HG03280 (cell line): ENCODE results near the gene PSAPL1.
"Not testable (repeated sequence)": the region's sequence is repeated elsewhere in the genome, so short reads cannot be mapped to it uniquely, and the experiment has no call there.

Experiments
- ATAC-seq: cut with Tn5 transposase; IDR thresholded peaks from one replicate; pipeline ENCODE4 v1.9.1; 2021; ENCODE audit warnings: mild to moderate bottlenecking, moderate library complexity; ENCODE audit not compliant: unreplicated experiment

PSAPL1 gene

DNA sequence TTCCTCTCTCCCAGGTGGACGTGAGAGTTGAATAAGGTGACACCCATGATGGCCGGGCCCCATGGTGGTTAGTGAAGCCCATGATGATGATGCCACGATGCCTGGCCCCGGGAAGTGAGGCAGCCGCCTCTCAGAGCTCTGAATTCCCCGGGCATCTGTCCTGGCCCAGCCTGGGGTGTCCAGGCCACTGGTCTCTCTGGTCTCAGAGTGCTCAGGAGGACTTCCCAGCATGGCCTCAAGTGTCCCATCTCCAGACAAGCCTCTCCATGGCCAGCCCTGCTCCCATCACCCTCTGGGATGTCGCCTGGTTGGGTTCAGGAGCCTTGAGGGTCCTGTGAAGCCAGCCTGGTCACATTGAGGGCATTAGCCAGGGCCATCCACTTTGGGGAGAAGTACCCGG is 24.7 kb upstream of the PSAPL1 start:
- no peak for ATAC-seq

DNA sequence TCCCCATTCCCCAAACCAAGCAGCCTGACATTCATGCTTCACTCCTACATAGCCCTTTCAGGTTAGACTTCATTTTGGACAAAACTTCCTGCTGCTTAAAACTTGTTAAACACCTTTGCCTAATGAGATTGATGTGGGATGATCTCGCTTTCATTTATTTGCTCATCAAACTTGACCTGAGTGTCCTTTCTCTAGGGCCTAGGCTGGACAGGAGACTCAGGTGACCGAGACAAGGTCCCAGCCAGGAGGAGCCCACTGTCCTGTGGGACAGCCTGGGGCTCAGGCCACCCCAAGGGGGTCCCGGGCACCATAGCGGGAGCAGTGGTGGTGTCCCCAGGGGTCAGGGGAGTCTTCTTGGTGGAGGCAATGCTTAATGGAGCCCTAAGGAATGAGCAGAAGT is 23.7 kb upstream of the PSAPL1 start:
- no peak for ATAC-seq

DNA sequence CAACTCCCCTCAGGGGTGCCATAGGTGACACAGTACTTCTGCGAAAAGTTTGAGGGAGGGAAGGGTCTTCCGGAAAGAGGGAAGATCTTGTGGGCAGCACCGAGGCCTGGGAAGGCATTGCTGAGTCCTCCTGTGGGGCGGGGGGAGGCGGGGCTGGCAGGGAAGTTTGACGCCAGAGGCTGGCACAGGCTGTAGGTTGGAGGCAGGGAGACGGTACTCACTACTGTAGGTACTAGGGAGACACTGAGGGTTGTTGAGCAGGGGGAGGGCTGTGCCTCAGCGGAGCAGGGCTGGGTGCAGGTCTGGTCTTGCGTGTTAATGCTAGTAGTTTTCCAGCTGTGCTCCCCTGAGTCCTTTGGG is 23.3 kb upstream of the PSAPL1 start:
- ATAC-seq, result no peak

DNA sequence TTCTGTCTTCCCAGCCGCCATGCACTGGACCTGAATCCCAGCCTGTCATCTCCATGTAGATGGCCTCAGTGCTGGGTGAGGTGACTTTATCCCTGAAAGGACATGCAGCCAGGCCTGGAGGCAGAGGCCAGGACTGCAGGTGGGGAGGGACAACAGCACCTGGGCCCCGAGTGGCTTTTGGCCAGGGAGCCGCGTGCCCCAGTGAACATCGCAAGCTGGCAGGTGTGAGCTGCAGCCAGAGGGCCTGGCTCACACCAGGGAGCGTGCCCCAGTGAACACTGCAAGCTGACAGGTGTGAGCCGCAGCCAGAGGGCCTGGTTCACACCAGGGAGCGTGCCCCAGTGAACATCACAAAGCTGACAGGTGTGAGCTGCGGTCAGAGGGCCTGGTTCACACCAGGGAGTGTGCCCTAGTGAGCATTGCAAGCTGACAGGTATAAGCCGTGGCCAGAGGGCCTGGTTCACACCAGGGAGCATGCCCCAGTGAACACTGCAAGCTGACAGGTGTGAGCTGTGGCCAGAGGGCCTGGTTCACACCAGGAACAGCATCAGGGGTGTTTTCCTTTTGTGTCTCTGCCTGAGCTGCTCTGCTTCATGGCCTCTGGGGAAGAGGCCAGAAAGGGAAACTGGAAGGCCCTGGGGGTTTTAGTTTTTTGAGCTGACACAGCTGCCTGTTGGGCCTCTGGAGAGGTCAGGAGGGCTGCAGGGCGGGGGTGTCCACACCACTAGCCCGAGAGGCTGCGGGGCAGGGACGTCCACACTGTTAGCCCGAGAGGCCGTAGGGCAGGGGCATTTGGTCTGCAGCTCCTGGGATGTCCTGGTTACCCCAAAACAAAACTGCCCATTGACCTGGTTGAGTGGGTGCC is 22.7 kb upstream of the PSAPL1 start:
- no peak for ATAC-seq

DNA sequence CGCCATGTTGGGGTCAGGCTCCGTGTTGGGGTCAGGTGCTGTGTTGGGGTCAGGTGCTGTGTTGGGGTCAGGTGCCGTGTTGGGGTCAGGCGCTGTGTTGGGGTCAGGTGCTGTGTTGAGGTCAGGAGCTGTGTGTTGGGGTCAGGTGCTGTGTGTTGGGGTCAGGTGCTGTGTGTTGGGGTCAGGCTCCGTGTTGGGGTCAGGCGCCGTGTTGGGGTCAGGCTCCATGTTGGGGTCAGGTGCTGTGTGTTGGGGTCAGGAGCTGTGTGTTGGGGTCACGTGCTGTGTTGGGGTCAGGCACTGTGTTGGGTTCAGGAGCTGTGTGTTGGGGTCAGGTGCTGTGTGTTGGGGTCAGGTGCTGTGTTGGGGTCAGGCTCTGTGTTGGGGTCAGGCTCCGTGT is 18.1 kb upstream of the PSAPL1 start:
- not testable (repeated sequence) for ATAC-seq

DNA sequence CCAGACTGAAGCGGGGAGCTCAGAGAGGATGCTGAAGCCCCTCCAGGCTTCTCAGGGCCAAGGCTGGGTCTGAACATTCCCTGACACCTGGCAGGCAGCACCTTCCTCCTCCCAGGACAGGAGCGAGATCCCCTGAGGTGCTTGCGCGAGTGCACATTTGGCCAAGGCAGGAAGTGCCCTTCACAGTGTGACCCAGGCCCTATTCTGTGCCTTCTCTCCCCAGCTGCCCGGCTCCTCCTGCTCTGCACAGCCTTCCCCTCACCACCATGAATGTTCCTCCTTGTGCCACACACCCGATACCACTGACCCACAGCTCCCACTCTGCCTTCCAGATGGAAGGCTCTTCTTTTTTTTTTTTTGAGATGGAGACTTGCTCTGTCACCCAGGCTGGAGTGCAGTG is 17.1 kb upstream of the PSAPL1 start:
- ATAC-seq, result no peak

DNA sequence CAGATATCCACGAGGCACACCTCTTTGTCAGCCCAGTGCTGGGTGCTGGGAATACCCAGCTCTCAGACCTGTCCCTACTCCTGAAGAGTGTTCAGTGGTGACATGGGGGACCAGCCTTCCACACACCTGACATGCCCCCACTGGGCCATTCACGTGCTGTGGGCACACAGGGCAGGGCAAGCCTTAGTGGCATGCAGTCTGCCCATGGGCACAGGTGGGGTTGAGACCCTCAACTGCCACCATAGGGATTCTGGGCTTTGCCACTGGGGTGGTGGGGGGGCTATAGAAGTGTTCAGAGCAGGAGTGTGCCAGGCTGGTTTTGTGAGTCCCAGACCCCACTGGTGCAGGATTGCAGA is 16.7 kb upstream of the PSAPL1 start:
- no peak for ATAC-seq

DNA sequence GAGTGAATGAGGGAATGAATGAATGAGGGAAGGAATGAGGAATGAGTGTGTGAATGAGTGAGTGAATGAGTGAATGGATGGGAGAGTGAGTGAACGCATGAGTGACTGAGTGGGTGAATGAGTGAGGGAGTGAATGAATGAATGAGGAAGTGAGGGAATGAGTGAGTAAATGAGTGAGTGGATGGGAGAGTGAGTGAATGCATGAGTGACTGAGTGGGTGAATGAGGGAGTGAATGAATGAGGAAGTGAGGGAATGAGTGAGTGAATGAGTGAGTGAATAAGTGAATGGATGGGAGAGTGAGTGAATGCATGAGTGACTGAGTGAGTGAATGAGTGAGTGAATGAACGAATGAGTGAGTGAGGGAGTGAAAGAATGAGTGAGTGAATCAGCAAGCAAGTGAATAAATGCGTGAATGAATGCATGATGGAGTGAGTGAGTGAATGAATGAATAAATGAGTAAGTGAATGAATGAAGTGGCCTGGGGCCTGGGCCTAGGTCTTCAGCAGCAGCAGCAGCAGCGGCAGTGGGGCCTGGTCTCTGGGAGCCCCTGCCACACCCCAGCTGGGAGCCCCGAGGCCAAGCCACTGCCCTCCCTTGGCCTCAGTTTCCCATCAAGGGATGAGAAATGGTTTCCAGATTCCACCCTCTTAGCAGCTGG is 16.2 kb upstream of the PSAPL1 start:
- ATAC-seq, result no peak

DNA sequence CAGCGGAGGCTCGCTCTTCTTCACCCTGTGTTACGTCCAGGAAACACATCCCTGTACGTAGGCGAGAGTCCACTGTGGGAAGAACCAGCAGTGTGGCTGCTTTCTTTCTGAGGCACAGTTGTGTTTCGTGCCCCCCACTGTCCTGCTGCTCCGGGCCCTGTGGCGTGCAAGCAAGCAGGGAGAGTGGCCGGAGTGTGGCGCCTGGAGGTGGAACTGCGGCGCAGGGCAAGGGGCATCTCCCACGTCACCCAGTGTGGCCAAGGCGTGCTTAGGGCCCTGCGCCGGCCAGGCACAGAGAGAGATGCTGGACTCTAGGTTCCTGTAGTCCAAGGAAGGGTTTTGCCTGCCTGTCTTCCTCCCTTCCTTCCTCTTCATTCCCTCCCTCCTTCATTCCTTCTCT is 13.3 kb upstream of the PSAPL1 start:
- ATAC-seq, result no peak

DNA sequence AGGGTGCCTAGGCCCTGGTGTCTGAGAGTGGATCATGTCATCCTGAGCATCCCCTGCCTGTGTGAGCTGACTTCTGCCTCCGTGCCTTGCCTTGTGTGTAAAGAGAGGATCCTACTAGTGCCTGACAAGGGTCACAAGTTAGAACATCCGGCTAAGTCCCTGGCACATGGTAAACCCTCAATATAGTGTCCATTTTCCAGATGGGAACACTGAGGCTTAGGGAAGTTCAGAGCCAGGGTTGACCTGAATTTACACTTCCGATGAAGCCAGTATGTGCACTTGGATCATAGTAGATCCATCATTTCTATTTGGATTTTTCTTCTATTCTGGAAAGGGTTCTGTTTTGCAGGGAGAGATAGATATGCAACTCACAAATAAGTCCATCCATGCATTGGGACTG is 12.5 kb upstream of the PSAPL1 start:
- no peak for ATAC-seq

DNA sequence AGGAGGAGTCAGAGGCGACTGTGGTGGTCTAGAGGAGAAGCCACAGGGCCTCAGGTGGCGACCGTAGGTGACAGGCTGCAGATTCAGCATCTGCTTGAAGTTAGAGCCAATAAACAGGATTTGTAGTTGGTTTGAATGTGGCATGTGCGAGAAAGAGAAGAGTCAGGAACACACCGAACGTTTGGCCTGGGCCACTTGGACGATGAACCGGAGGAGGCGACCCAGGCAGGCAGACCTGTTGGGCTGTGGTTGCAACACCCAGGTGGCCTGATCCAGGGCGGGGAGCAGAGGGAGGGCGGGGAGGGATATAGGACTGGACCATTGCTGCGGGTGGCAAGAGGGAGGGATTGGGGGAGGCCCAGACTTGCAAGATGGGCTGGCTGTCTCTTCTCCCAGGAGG is 10.0 kb upstream of the PSAPL1 start:
- no peak for ATAC-seq

DNA sequence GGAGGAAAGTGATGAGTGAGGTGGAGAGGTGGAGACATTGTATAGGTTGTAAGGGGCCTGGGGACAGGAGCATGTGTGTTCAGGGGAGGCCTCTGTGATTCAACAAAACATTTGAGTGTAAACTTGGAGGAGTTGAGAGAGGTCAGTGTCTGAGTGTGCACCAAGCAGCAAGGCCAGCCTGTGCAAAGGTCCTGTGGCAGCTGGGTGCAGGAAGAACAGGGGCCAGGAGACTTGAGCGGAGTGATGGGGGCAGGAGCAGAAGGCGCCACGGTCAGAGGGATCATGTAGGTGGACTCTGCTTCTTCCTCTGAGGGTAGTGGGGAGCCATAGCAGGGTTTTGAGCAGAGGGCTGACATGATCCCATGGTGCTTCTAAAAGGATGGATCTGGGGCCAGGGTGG is 9.6 kb upstream of the PSAPL1 start:
- ATAC-seq, result no peak

DNA sequence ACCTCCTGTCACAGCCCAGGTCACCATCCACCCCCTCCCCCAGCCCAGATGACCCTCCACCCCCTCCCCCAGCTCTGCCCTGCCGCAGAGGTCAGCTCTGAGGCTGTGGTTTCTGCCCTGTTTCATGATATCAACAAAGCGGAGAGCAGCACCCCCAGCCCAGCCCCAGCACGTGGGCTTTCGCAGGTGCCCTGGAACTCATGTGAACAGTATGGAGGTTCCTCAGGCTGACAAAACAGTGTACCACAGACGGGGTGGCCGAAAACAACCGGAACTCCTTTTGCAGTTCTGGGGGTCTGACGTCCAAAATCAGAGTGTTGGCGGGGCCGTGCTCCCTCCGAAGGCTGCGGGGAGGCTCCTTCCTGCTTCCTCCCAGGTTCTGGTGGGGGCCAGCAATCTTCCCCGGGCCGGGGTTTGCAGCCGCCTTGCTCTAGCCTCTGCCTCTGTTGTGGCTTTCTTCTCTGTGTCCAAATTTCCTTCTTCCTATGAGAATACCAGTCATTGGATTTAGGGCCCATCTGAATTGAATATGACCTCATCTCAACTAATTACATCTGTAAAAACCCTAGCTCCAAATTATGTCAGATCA is 7.9 kb upstream of the PSAPL1 start:
- ATAC-seq, result no peak

DNA sequence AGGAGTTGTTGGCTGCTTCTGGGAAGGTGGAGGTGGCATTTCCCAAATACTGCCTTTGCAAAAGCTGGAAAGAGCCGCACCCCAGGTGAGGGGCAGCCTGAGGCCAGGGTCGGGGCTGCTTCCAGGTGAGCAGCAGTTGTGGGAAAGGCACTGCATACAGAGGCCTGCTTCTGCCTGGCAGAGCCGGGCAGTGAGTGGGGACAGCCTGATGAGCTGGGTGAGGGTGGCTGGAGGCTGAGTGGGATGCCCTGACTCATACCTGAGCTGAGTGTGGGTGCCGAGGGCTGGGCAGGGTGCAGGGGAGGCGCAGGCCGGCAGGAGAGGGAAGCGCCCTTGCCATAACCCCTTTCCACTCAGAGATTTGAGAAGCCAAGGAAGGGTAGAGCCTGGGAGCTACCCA is 6.5 kb upstream of the PSAPL1 start:
- no peak for ATAC-seq

DNA sequence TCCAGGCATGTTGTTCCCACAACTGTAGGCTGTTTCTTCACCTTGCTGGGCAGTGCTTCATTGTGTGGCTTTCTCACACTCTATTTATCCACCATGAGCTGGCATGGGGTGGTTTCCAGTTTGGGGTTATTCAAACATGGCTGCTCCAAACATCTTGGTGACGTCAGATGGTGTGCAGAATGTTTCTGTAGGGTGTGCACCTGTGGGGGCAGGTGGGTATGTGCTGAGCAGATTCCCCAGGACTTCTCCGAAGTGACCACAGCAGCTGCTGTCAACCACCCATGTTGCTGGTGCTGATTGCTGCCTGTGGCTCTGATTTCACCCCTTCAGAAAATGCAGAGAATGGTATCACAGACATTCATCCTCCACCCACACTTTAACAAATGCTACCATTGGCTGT is 5.0 kb upstream of the PSAPL1 start:
- no peak for ATAC-seq

DNA sequence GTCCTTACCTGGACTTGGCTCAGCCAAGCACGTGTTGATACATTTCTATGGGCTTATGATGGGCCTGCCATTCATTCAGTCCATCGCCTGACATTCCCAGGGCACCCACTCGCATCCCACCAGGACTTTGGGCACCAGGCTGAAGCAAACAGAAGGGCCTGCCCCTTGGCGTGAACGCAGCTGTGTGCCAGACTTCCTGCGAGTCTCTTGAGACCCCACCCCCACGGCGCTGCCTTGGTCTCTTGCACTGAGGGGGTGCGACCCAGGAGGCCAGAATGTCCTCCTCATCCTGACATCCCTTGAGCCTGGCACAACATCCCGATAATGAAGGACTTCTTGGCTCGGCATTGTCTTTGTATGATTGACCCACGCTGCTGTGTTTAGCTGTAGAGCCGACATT is 1.5 kb upstream of the PSAPL1 start:
- ATAC-seq, result no peak

DNA sequence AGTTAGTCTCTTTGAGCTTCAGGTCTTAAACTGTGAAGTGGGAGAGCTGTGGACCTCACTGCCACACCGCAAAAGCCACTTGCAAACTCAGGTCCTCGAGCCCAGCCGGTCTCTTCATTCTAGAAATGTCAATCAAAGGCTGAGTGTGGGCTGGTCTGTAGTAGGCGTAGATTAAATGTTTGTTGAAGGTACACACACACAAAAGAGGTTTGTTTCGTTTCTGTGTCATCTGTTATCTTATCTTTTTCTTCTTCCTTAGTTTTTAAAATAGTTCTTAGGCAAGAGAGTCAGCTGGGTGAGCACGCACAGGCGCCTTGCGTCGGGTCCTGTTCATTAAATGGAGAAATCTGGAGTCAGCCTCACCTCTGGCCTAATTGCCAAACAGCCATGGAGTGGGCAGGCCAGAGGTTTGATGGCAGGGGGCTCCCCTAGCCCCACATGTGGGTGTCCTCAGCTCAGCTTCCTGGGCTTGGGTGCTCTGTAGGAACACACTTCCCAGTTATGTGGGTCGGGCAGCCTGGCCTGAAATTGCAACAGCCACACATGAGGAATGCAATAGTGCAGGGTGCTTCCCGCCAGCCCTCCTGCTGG is 836 bp upstream of the PSAPL1 start:
- no peak for ATAC-seq

DNA sequence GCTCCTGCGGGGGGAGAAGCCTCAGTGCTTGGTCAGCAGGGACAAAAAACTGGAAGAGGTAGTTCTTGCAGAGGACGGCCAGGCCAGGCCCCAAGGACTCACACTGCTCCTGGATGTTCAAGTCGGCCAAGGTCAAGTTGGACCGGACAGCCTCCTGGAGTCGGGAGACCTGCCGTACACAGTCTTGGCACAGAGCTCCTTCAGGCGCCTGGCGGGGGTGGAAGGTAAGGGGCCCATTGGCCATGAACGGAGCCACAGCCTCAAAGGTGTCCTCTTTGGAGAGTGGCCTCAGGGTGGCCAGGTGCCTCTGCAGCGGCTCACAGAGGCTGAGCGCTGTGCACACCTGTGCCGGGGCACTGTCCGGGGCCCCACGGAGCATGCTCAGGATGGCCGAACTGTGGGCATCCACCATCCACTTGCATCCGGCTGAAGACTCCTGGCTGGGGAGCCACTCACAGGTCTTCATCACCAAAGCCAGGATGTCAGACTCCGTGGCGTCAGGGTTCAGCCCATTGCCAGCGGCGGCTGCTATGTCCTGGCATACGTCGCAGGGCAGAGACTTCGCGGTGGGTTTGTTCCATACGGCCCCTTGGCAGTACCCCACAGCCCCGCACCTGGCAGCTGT is 477 bp downstream of the PSAPL1 start:
- ATAC-seq, result no peak

DNA sequence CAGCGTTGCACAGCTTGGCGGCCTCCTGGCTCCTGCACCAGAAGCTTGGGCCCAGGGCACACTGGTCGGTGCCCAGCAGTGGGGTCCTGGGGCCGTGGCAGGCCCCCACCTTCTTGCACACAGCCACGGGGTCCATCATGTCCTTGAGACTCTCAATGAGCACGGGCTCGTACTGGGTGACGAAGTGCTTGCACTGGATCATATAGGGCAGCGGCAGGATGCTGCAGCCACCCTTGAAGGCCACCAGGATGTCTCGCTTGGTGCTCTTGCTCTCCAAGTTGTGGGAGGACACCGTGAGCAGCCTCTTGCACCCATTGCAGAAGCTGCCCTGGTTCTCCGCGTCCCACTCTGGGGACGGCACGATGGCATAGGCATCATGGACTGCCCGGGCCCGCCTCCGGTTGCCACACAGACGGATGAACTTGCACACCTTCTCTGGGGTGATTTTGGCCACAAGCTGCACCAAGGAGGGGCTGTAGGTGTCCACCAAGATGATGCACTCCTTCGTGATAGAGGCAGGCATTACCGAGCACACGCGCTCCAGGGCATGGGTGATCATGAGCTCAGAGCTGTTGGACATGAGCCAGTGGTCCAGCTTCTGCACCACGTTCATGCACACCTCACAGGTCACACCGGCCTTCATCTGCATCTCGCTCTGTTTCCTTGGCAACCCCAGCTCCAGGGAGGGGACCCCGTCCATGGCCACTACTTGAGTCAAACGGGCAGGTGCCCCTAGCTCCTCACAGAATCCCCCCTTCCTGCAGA is 1.2 kb downstream of the PSAPL1 start:
- no peak for ATAC-seq

DNA sequence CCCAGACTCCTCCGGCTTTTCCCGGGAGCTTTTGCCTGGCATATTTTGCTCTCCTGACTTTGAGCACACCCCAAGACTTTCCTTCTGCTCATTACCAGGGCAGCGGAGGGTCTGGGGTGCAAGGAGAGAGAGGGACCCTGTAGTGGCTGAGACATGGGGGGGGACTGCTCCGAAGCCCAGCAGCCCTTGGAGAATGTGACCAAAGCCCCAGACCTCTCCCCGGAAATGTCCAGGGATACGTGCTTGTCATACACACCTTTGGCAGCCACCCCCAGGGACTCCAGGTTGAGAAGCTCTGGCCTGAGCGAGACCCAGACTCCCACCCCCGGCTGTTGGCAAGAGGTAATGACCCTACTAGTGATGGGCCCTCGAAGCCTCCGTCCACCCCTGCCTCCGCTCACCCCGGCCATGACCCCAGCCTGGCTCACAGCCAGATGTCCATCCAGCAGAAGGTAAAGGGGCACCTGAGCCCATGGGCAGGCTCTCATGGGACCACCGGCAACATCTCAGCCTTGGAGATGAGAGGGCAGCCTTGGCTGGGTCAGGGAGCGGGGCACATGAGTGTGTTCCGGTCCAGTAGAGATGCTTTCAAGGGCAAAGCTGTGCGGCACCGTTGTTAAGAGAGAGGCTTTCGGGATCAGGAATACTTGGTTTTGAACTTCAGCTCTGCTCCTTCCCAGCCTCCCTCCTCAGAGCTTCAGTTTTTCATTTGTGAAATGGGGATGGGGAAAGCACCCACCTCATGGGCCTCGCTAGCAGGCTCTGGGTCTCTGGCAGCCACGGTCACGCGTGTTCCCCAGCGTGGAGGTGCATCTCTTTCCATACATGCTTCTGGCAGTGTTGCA is 2.0 kb downstream of the PSAPL1 start:
- no peak for ATAC-seq
